Right lobe of liver (tissue), 6 donors: ENCODE results near the gene JADE1. TPM values are rescaled to one million over a fixed set of nuclear protein-coding genes. Genes with fewer than 3 reads are reported as not detected.

Experiments used
- ATAC-seq, 4 donors: fragments of 200-7000 bp; cut with Tn5 transposase; one replicate each; pipeline ENCODE4 v1.9.1; 2020; ENCODE audit warnings: mild to moderate bottlenecking in 4 of 4, moderate library complexity in 4 of 4
- DNase-seq, 3 donors: peaks; one replicate each; pipeline ENCODE4 v3.0.0-alpha.2; 2020
- H3K27ac ChIP-seq, 3 donors: fragments of 200-600 bp; one replicate each; pipeline ENCODE4 v1.8.0; 2022
- H3K27me3 ChIP-seq, 2 donors: fragments of 200-600 bp; one replicate each; pipeline ENCODE4 v1.8.0; 2022
- H3K36me3 ChIP-seq, 4 donors: fragments of 200-600 bp; sonication (generic) in 1 of 4; one replicate each; pipeline versions ENCODE4 v1.5.1 to v1.8.0; 2017 to 2022; ENCODE audit warnings: control low read depth in 1 of 4
- H3K4me1 ChIP-seq, 4 donors: fragments of 200-600 bp; sonication (generic) in 1 of 4; one replicate each; pipeline versions ENCODE4 v1.5.1 to v1.8.0; 2017 to 2022; ENCODE audit warnings: control low read depth in 1 of 4
- H3K4me3 ChIP-seq, 3 donors: fragments of 200-600 bp; one replicate each; pipeline ENCODE4 v1.8.0; 2022
- H3K9me3 ChIP-seq, 4 donors: fragments of 200-600 bp; sonication (generic) in 1 of 4; one replicate each; pipeline versions ENCODE4 v1.5.1 to v1.8.0; 2017 to 2022; ENCODE audit warnings: control low read depth in 1 of 4
- POLR2A ChIP-seq: fragments of 450-650 bp; IDR thresholded peaks from one replicate; pipeline ENCODE4 v1.6.1; 2017; ENCODE audit warnings: antibody characterized with exemption, mild to moderate bottlenecking
- WGBS: methylation state at CpG from one replicate; pipeline ENCODE4 v1.1.6; 2018; ENCODE audit warnings: low coverage, low lambda C conversion rate; ENCODE audit not compliant: insufficient coverage; ENCODE audit errors: missing lambda C conversion rate; 5-methylcytosine and 5-hydroxymethylcytosine counted together
- intact Hi-C, 2 donors: fragments of 100-400 bp; cut with DNase I; formaldehyde crosslinking; loops; one replicate each; pipeline versions ENCODE4 v1.11.2 to v1.14.1; 2022
- total RNA-seq, 6 experiments: library from RNA; depleted of rRNA in 2 of 6; stranded (reverse); fragments of >200 nt in 2 of 6; fragmentation: NEBNext Ultra II Directional in 3 of 6; extraction: Animal tissue kit (Norgen Biotek cat#: 25700) in 3 of 6; gene quantifications; one replicate each; pipeline versions ENCODE4 v1.1.0 to v1.2.4, GENCODE V29; 2016 to 2023
- TF ChIP-seq, protein P1 (sequence below), 4 donors: fragments of 200-600 bp in 3 of 4; fragments of 450-650 bp in 1 of 4; IDR thresholded peaks; one replicate each; pipeline versions ENCODE4 v1.5.1 to v1.8.0; 2016 to 2022; ENCODE audit warnings: antibody characterized with exemption in 4 of 4, mild to moderate bottlenecking in 2 of 4
- donor health status: DM: no; HTN: yes; CAD: no.
- donor health status: DM: no; HTN: no; CAD: no.
- donor health status: DM: no; HTN: no; CAD: no.
- donor health status: DM: no; HTN: yes; CAD: no.
- donor health status: DM: no; HTN: yes; CAD: no.

The JADE1 gene
- total RNA-seq, 6 experiments from 2014 or later, result 8.2 to 16.9 (median 9.9) TPM

DNA sequence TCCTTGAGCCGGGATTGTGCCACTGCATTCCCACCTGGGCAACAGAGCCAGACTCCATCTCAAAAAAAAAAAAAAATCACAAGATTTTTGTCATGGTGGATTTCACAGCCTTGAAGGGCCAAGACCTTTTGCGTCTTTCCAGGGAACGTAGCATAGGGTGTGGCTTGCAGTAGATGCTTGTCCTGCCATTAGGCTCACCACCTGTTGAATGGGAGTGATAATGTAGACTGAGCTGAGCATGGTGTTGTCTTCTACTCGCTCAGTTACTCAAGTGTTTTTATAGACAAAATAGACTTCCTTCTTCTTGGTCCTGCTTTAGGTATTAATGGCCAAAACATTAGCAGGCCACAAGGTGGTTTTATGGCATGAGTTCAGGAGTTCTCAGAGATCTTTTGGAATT is 40.8 kb downstream of the JADE1 start:
- Histone ChIP-seq H3K36me3 (peaks cover 0 to 68% (median 28%) of the 10 kb centered on the region in 4 donors), H3K27ac (no peak overlapping the region), H3K27me3 (no peaks in the 10 kb centered on the region), H3K4me1 (peaks cover 0 to 7% (median 2%) of the 10 kb centered on the region in 4 donors), H3K4me3 (no peak overlapping the region), H3K9me3 (no peaks in the 10 kb centered on the region)
- no peak for TF ChIP-seq POLR2A
- DNase-seq, result no peak
- no peak for ATAC-seq
- 81% methylated on average over 4 of the region's 4 CpGs for WGBS
- intact Hi-C loops, result no loop called here

- no peaks in the 10 kb centered on the region for H3K4me1 ChIP-seq
- intact Hi-C loops, result no loop called here
- ATAC-seq, result no peak
- H3K4me3 ChIP-seq, result no peak overlapping the region
- peaks cover 0 to 84% (median 36%) of the 10 kb centered on the region in 4 donors for H3K36me3 ChIP-seq
- DNase-seq, result no peak
- no peaks in the 10 kb centered on the region for H3K27me3 ChIP-seq
- 88% methylated on average over 5 of the region's 5 CpGs for WGBS
- TF ChIP-seq POLR2A, result no peak
- TF ChIP-seq, protein P1, sequence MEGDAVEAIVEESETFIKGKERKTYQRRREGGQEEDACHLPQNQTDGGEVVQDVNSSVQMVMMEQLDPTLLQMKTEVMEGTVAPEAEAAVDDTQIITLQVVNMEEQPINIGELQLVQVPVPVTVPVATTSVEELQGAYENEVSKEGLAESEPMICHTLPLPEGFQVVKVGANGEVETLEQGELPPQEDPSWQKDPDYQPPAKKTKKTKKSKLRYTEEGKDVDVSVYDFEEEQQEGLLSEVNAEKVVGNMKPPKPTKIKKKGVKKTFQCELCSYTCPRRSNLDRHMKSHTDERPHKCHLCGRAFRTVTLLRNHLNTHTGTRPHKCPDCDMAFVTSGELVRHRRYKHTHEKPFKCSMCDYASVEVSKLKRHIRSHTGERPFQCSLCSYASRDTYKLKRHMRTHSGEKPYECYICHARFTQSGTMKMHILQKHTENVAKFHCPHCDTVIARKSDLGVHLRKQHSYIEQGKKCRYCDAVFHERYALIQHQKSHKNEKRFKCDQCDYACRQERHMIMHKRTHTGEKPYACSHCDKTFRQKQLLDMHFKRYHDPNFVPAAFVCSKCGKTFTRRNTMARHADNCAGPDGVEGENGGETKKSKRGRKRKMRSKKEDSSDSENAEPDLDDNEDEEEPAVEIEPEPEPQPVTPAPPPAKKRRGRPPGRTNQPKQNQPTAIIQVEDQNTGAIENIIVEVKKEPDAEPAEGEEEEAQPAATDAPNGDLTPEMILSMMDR (IDR thresholded peaks at IDR 0.05), result no peak
- no peaks in the 10 kb centered on the region for H3K9me3 ChIP-seq
- H3K27ac ChIP-seq, result no peak overlapping the region
Observed at GRCh38 chr4:128853741-128854140, 44.2 kb downstream of the JADE1 start.

- WGBS, result 37% methylated on average over 6 of the region's 6 CpGs
- Histone ChIP-seq H3K4me1 (no peaks in the 10 kb centered on the region), H3K27me3 (no peaks in the 10 kb centered on the region), H3K4me3 (no peak overlapping the region), H3K9me3 (no peaks in the 10 kb centered on the region), H3K36me3 (peaks cover 0 to 82% (median 31%) of the 10 kb centered on the region in 4 donors), H3K27ac (no peak overlapping the region)
- no peak for DNase-seq
- ATAC-seq, result peak in 3 of 4 donors; percentile 18 to 44 (median 40)
- intact Hi-C loops, result no loop called here
- TF ChIP-seq, protein P1 (IDR thresholded peaks at IDR 0.05), result no peak
- TF ChIP-seq POLR2A, result no peak
Observed at GRCh38 chr4:128854433-128854832, 44.9 kb downstream of the JADE1 start.

DNA sequence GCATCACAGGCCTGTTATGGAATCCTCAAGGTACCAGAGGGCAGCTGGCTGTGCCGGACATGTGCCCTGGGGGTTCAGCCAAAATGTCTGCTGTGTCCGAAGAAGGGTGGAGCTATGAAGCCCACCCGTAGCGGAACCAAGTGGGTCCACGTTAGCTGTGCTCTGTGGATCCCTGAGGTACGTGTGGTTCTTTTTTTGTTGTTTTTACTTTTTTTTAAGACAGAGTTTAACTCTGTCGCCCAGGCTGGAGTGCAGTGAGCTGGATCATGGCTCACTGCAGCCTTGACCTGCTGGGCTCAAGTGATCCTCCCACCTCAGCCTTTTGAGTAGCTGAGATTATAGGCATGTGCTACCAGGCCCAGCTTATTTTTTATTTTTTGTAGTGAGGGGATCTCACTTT is 46.1 kb downstream of the JADE1 start:
- no peak overlapping the region for H3K27ac ChIP-seq
- intact Hi-C loops, result no loop called here
- H3K9me3 ChIP-seq, result no peaks in the 10 kb centered on the region
- H3K4me3 ChIP-seq, result no peak overlapping the region
- H3K36me3 ChIP-seq, result peaks cover 0 to 77% (median 27%) of the 10 kb centered on the region in 4 donors
- WGBS, result 90% methylated on average over 2 of the region's 7 CpGs
- H3K27me3 ChIP-seq, result no peaks in the 10 kb centered on the region
- TF ChIP-seq, protein P1 (IDR thresholded peaks at IDR 0.05), result no peak
- no peak for TF ChIP-seq POLR2A
- DNase-seq (no peak), ATAC-seq (no peak)
- H3K4me1 ChIP-seq, result no peaks in the 10 kb centered on the region

DNA sequence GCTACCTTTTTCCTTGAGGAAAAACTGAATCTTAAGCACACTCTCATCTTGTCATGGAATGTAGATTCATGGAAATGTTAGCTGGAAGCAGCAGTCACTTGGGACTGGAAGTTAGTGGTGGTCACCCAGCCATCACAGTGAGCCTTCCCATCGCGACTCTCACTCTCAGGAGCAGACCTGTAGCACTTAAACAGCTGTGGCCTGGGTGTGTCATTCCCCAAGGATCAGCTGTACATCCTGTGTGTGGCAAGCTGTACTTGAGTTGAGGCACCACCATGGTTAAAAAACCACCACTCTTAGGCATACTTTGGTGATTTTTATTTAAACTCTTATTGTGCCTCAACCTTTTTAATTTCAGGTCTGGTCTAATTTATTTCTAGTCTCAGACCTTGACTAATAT is 46.7 kb downstream of the JADE1 start:
- ATAC-seq (no peak), DNase-seq (no peak)
- WGBS, result 40% methylated on average over 1 of the region's 2 CpGs
- Histone ChIP-seq H3K27ac (no peak overlapping the region), H3K27me3 (no peaks in the 10 kb centered on the region), H3K36me3 (peaks cover 0 to 77% (median 23%) of the 10 kb centered on the region in 4 donors), H3K4me1 (no peaks in the 10 kb centered on the region), H3K4me3 (no peak overlapping the region), H3K9me3 (no peaks in the 10 kb centered on the region)
- intact Hi-C loops, result no loop called here
- TF ChIP-seq, protein P1 (IDR thresholded peaks at IDR 0.05), result no peak
- TF ChIP-seq POLR2A, result no peak
